Measurements from ENCODE around the gene ANXA4. TPM values are rescaled to one million over a fixed set of nuclear protein-coding genes. Genes with fewer than 3 reads are reported as not detected.
"Not testable (repeated sequence)": the region's sequence is repeated elsewhere in the genome, so short reads cannot be mapped to it uniquely, and the experiment has no call there.

The ANXA4 gene
- polyA plus RNA-seq, 3 donors: 41.9 to 205 (median 62.0) TPM

DNA sequence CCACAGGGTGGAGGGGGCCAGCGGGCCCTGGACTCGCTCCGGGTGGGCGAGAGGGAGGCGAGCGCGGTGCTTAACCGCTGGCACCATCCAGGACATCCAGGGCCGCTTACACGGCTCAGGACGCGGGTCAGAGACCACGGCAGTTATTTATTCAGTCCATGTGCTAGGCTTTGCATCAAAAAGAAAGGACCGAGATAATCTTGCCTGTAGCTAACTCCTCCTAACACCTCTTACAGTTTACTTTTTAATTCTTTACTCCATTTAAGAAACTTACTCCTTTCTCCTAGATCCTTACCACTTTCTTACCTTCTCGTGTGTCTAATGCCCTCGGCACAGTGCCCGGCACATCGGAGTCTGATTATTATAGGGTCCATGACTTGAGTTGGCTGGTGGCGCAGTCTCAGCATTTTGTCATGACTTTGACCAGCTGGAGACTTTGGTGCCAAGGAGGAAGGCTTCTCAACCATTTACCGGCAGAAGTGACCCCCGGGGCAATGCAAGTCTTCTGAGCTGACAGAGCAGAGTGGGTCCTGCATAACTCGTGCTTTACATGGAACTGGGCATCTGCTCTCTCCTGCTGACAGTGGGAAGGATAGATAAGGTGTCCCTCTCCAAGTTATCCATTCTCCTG, 503 bp downstream of the ANXA4 start:
- H3K27ac ChIP-seq (ENCODE audit: low read depth, low read length): no peak overlapping the region
- 7 to 12% (median 12%) methylated on average over 21 to 22 of the region's 22 CpGs for WGBS, 3 donors

DNA sequence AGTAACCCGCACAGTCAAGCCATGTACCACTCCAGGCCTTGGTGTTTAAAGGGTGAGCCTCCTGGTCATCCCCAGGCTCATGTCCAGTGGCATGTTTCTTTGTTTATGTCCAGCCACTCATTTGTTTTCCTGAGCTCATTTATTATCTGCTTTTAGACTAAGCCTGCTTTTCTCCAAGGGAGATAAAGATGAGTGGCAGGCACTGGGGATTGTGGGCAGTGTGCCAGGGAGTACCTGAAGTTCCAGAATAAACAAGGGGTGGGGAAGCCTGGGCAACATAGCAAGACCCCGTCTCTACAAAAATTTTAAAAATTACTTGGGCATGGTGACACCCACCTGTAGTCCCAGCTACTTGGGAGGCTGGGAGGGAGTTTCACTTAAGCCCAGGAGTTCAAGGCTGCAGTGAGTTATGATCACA, 1.9 kb downstream of the ANXA4 start:
- WGBS, 3 donors: 57 to 92% (median 88%) methylated on average over 2 of the region's 2 CpGs
- H3K27ac ChIP-seq (ENCODE audit: low read depth, low read length): no peak overlapping the region

DNA sequence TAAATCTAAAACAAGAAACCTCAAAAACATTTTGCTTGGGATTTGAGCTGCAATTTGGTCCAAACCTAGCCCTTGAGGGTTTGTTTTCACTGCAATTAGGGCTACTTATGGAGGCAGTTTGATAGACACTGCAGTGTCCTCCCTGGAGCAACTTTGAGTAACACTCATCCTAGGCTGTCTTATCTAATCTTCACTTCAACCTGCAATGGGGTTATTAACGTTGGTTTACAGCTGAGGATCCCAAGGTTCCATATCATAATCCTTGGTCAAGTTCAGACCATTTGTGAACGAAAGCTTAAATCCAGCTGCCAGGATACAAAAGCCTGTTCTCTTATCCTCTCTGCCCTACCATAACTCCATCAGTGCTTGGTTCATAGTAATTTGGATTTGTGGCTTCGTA, 2.5 kb downstream of the ANXA4 start:
- no peak overlapping the region for H3K27ac ChIP-seq (ENCODE audit: low read depth, low read length)
- WGBS, 3 donors: 55 to 81% (median 71%) methylated on average over 3 of the region's 3 CpGs

DNA sequence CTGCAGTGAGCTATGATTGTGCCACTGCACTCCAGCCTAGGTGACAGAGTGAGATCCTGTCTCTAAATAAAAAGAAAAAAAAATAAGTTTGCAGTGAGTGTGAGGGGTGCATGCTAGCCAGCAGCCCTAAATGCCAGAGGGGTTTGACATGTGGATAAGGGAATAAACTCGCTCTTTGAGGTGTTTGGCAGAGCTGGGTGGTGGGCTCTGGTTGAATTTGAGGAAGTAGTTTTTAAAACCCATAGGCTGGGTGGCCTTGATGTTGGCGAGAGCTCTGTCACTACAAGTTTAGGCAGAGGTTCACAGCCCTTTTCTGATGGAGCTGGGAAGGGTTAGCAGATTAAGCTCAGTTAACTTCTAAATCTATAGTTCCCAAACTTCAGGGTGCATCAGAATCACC, 3.1 kb downstream of the ANXA4 start:
- no peak overlapping the region for H3K27ac ChIP-seq (ENCODE audit: low read depth, low read length)
- WGBS, 3 donors: 81 to 83% (median 82%) methylated on average over 2 of the region's 2 CpGs

DNA sequence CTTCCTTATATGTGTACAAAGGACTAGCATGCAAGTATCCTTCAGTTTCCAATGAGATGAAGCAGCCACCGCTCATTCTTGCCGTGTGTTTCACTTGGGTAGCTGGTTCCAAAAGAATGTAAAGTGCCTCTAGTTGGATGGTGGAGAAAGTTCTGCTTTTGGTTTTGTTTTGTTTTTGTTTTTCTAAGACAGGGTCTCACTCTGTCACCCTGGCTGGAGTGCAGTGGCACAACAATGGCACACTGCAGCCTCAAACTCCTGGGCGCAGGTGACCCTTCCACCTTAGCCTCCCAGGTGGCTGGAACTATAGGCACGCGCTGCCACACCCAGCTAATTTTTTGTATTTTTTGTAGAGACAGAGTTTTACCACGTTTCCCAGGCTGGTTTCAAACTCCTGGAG, 8.3 kb downstream of the ANXA4 start:
- H3K27ac ChIP-seq (ENCODE audit: low read depth, low read length): no peak overlapping the region
- 75 to 87% (median 82%) methylated on average over 6 of the region's 6 CpGs for WGBS, 3 donors

DNA sequence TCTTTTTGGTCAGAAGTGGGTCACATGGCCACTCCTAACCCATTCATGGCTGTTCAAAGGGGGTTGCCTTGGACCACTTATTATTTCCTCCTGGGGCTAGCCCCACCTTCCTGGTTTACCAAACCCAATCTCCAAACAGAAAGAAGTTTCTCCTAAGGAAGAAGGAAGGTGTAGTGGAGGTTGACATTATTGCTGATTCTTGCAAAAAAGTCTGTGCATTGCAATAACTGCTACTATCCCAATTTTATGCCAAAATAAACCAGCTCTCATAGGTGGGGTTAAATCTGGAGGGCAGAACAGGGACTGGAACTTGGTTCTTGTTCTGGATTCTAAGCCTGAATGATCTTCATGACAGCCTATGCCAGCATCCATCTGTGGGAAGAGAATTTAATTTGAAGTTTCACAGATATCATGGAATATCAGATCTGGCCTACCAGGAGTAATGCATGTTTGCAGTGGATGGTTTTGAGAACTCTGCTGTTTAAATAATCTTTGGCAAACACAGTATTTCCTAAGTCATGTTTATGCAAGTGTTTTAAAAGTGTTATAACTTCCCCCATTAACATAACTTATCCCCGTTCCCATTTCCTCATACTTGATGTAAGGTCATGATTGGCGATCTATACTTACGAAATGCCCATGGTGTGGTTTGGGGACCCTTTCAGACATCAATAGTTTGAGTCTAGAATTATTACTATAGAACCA, 11.9 kb downstream of the ANXA4 start:
- 51 to 72% (median 69%) methylated on average over 3 of the region's 3 CpGs for WGBS, 3 donors
- H3K27ac ChIP-seq (ENCODE audit: low read depth, low read length): no peak overlapping the region

DNA sequence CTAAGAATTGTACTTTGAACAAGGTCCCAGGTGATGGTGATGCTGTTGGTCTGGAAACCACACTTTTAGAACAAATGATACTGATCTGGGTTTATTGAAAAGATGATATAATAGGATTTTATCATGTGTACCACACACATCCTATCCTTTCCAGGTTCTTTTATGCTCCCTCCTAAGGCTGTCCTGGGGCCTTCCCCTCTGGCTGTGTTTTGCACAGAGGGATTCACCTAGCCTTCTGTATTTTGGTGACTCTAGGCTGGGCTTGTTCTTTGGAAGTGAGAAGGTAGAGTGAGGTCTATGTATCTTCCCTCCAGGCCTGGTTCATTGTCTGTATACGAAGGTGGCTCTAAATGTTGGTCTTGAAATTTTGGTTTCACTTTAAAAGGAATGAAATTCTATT, 12.7 kb downstream of the ANXA4 start:
- 35 to 68% (median 57%) methylated on average over 1 of the region's 1 CpG for WGBS, 3 donors
- no peak overlapping the region for H3K27ac ChIP-seq (ENCODE audit: low read depth, low read length)

DNA sequence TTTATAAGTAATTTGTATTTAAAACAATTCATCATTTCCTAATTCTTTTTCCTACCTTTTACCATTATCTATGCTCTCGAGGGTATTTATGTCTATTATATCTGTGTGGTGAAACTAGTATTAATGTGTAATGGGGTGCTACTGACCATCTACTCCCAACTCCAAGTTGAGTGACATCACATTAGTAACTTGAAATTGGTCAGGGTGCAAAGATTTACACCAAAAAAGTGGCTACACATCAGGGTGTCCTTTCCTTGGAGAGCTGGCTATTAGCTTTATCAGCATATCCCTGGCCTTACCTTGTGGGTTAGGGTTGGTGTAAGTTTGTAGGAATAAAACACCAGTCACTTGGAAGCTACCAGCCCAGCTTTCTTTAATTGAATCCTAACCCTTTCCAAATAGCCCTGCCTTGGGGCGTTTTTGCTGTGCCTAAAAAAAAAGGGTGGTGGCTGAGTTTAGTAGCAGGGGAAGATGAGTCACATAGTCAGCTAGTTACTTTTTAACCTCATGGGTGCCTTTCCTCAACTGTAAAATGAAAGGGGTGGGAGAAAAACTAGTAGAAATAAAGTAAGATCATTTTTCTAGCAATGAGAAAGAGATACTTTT, 14.0 kb downstream of the ANXA4 start:
- WGBS, 3 donors: 44 to 57% (median 56%) methylated on average over 2 of the region's 2 CpGs
- no peak overlapping the region for H3K27ac ChIP-seq (ENCODE audit: low read depth, low read length)

DNA sequence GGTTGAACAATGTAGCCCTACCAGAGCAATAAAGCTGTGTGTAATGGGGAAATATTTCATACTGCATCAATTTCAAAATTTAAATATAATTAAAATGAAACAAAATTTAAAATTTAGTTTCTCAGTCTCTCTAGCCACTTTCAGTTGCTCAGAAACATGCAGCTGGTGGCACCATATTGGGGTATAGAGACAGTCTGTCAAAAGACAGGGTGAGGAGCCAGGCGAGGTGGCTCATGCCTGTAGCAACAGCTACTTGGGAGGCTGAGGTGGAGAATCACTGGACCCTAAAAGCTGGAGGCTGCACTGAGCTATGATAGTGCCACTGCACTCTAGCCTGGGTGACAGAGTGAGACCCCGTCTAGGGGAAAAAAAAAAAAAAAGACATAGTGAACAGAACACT, 20.1 kb downstream of the ANXA4 start:
- peak overlapping the region; percentile 6 for H3K27ac ChIP-seq (ENCODE audit: low read depth, low read length)
- WGBS, 3 donors: 90 to 100% (median 100%) methylated on average over 2 of the region's 2 CpGs

DNA sequence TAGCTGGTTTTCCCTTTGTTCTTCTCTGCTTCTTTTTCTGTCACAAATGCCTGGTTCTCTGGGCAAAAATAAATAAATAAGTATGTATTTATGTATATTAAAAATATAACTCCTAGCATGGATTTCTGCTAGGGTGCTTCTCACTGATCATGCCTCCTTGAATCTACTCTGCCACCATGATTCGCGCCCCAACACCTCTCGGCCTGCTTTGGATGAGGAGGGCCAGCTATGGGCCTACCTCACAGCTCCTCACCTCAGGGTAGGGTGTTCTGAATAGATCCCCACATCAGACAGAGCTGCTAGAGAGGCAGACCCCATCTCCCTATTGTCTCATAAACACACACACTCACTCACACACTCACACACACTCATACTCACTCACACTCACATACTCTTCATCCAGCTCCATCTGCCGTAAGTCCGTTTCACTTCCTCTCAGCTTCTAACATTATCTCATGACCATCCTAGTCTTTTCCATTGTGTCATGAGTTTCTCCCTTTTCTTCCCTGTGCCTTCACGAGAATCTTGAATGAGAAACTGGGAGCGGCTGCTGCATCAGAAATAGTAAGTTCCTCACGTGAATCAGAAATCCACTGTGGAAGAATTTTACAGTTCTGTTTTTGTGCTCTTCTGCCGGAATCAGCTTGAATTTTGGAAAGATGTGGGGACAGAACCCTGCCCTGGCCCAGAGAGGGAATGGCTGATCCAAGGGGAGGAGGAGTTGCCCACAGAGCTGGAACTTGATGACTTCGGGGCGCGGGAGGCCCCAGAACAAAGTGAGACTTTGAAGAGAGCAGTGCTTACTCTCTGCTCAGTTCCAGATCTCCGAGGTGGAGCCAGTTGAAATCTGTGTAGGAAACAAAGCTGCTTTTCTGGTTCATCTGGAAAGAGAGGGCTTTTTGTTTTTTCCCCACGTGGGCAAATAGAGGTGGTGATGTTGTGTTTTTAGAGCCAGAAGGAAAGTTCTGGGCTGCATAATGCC, 20.9 kb downstream of the ANXA4 start:
- peak overlapping the region; percentile 6 for H3K27ac ChIP-seq (ENCODE audit: low read depth, low read length)
- 68 to 73% (median 71%) methylated on average over 14 of the region's 14 CpGs for WGBS, 3 donors

DNA sequence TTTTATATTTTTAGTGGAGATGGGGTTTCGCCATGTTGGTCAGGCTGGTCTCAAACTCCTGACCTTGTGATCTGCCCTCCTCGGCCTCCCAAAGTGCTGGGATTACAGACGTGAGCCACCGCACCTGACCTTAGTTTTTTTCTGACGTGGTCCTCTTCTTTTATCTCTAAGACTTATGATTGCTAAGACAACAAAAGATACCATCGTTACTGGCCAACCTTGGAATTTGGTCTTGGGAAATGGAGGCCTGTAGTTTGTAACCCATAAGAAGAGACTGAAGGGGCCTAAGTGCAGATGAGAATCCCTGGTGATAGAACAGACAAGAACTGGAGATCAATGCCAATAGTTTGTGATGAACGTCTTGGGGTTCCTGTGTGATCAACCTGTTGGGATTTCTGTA, 21.9 kb downstream of the ANXA4 start:
- not testable (repeated sequence) for H3K27ac ChIP-seq (ENCODE audit: low read depth, low read length)
- 62 to 93% (median 89%) methylated on average over 7 of the region's 7 CpGs for WGBS, 3 donors

DNA sequence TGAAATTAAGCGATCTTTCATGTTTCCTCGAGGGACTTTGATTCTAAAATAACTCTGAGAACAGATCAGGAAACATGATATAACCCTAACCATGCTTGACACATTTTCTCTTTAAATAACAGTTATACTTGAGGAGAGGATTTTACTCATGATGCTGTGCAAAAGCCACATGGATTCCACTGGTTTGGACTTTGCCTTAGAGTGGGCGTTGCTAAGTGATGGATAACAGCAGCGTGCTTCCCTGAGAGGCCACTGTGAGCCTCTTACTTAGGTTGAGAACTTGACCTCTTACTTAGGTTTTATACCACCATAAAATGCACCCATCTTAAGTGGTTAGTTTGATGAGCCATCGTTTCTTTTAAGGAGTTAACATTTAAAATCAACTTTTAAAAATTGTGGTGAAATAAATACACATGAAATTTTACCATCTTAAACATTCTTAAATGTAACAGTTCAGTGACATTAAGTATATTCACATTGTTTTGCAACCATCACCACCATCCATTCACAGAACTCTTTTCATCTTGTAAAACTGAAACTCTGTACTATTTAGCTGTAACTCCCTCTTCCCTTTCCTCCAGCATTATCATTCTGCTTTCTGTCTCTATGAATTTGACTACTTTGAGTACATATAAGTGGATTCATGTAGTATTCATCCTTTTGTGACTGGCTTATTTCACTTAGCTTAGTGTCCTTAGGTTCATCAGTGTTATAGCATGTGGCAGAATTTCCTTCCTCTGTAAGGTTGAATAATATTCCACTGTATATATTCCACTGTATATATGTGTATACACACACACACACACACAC, 22.6 kb downstream of the ANXA4 start:
- 57 to 84% (median 76%) methylated on average over 5 of the region's 5 CpGs for WGBS, 3 donors
- H3K27ac ChIP-seq (ENCODE audit: low read depth, low read length): no peak overlapping the region

DNA sequence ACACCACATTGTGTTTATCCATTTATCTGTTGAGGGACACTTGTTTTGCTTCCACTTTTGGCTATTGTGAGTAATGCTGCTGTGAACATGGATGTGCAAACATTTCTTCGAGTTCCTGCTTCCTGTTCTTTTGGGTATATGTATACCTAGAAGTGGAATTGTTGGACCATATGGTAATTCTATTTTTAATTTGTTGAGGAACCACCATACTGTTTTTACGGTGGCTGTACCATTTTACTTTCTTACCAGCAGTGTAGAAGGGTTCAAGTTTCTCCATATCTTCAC, 23.1 kb downstream of the ANXA4 start:
- WGBS, 3 donors: 77 to 82% (median 81%) methylated on average over 2 of the region's 2 CpGs
- no peak overlapping the region for H3K27ac ChIP-seq (ENCODE audit: low read depth, low read length)

DNA sequence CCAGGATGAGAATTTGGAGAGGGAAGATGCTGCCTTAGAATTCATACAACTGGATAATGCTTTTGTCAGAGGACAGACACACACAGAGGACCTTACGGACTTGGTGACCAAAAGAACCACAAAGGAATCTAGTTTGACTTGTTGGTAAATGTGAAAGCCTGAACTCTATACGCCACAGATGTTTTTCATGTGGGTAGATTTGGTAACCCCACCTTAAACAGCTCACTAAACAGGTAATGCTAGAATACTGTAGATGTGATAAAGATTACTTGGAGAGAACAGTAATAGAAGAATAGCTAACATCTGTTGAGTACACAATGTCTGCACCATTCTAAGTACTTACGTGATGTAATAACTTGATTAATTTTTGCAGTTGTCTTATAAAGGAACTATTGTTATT, 24.1 kb downstream of the ANXA4 start:
- 63 to 81% (median 78%) methylated on average over 3 of the region's 3 CpGs for WGBS, 3 donors

DNA sequence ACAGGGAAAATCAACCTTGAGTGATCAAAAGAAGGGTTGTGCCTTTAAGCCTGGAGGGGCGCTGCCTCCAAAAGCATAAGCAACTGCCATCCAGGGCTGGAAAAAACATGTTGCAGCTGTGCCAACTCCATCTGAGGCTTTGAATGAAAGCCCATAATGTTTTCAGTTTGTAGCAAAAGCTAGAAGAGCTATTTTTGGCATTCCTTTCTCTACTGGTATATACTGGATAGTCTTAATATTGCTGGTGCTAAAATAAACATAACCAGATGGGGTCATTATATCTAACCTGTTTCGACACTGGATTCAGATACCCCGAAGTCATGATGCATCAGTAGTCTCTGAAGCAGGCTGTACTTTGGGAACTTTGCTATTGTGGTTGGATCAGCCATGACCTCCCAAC, 25.1 kb downstream of the ANXA4 start:
- H3K27ac ChIP-seq (ENCODE audit: low read depth, low read length): no peak overlapping the region
- WGBS, 3 donors: 56 to 70% (median 67%) methylated on average over 3 of the region's 3 CpGs

More for the DNA sequence above, 24.1 kb downstream of the ANXA4 start:
- no peak overlapping the region for H3K27ac ChIP-seq (ENCODE audit: low read depth, low read length)

DNA sequence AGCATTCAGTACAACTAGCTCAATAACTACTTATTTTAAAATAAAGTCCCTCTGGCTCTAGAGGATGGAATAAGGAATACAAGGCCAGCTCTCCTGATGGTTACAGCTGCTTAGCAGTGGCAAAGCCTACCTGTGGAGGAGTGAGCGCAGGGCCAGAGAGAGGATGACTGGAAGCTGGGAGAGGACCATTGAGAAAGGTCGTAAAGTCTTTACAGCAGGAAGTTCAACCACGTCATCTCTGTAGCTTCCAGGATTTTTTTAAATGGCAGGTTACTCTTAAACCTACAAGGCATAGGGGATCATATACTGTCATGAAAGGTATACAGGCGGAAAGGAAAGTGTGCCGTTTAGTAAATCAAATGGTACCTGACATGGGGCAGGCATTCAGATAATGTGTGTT, 26.3 kb downstream of the ANXA4 start:
- no peak overlapping the region for H3K27ac ChIP-seq (ENCODE audit: low read depth, low read length)
- WGBS, 3 donors: 82 to 95% (median 90%) methylated on average over 5 of the region's 5 CpGs

DNA sequence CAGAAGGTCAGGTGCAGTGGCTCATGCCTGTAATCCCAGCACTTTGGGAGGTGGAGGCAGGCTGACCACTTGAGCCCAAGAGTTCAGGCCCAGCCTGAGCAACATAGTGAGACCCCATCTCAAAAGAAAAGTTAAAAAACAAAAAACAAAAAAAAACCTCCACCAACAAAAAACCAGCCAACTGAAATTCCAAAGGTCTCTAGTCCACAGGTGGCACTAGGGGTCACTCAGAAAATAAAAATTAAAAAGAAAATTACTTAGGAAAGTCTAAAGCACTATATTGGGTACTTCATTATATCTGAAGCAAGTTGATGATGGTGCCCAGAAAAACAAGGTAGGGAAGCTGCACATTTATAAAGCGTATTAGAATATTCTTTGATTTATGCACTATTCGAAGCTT, 26.9 kb downstream of the ANXA4 start:
- H3K27ac ChIP-seq (ENCODE audit: low read depth, low read length): no peak overlapping the region
- WGBS, 3 donors: 91 to 96% (median 96%) methylated on average over 2 of the region's 2 CpGs

DNA sequence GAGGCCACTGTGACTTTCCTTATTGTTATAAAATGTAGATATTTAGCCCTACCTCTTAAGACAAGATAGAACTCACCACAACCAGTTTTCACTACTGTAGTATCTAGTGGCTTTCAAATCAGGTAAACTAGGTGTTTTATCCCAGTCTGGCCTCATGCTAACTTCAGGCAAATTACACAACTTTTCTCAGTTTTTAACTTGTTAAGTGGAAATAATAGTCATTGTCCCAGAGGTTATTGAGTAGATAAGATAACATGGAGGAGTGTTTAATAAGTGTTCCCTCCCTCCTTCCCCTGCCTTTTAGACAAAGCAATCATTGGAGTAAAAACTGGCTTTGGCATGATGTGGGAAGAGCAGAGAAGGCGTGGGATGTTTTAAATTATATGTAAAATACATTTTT, 27.3 kb downstream of the ANXA4 start:
- H3K27ac ChIP-seq (ENCODE audit: low read depth, low read length): no peak overlapping the region
- WGBS, 3 donors: 67 to 90% (median 79%) methylated on average over 1 of the region's 1 CpG

Data from adipose tissue (tissue), 3 donors.